Dermis microvascular lymphatic vessel endothelial cell (primary cell): Measurements from ENCODE around the gene HCN4. TPM values are rescaled to one million over a fixed set of nuclear protein-coding genes. Genes with fewer than 3 reads are reported as not detected.
"Not testable (repeated sequence)": the region's sequence is repeated elsewhere in the genome, so short reads cannot be mapped to it uniquely, and the experiment has no call there.

ENCODE experiments used
- DNase-seq, 2 donors: peaks; one replicate each; pipeline versions ENCODE4 v3.0.0 to v3.0.0-alpha.2; 2010; ENCODE audit warnings: low read depth in 2 of 2
- total RNA-seq: library from RNA; depleted of rRNA; stranded (reverse); fragments of >200 nt; gene quantifications from 2 replicates; pipeline ENCODE4 v1.2.1, GENCODE V29; 2014

The HCN4 gene
- total RNA-seq, 1 donor from 2014 or later, result not detected

- DNase-seq, result no peak
Observed at GRCh38 chr15:73326157-73326556, 42.6 kb downstream of the HCN4 start.

DNA sequence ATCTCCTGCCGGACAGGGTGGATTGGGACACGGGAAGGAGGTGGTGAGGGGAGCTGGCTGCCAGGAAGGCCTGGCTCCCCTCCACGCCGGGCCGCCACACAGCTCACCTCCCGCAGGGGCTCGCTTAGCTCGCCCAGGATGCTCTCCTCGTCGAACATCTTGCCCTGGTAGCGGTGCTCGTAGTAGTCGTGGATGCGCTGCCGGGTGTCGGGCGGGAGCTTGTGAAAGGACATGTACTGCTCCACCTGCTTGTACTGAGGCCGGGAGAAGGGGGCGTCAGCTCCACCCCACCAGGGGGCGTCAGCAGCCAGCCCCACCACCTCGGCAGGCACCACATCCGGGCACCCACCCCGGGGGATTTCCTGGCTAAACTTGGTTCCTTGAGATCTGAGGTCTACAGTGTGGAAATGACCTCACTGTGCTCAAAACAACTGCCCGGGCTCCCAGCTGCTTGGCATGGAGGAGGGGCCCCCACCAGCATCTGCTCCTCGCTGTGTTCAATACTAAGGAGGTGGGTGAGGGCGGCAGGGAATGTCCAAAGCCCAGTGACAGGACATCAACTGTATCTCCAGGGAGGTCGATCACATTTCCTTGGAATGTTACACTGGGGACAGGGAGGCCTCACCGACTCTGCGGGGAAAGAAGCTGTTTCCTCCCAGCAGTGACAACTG, 43.4 kb downstream of the HCN4 start:
- DNase-seq, result no peak

- DNase-seq, result no peak
Observed at GRCh38 chr15:73324496-73325170, 44.1 kb downstream of the HCN4 start.

DNA sequence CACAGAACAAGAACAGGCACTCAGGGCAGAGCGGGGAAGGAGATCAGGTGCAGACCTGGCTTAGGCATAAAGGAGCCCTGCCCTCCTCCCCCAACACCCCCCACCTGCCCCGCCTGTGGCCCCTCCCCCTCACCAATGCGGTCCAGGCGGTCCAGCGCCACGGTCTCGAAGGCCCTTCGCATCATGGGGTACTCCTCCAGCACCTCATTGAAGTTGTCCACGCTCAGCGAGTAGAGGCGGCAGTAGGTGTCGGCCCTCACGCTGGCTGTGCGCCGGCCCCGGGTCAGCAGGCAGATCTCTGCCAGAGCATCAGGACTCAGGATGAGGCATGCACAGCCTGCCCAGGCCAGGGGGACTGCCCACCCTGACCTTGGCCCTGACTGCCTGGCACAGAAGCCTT, 44.8 kb downstream of the HCN4 start:
- DNase-seq, result no peak

DNA sequence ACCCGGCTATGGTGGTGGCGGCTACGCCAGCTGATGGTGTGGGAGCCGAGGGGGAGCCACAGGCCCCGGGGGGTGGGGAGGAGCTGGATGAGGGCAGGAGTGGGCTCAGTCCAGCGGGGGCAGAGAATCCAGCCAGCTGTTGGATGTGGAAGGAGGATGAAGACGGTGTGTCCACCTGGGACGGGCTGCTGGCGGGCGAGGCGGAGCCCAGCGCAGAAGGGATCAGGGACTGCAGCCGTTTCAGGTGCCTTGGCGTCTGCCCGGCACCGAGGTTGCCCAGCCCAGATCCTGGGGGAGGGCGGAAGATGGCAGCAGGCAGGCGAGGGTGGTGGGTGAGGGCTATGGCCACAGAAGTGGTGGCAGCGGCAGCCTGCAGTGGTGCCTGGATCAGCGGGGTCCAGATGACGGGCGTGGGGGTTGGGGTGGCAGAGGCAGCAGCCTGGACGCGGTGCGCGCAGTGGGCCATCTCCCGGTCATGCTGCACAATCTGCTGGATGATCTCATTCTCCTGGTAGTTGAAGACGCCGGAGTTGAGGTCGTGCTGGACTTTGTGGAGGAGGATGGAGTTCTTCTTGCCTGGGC, 45.3 kb downstream of the HCN4 start:
- DNase-seq, result no peak

DNA sequence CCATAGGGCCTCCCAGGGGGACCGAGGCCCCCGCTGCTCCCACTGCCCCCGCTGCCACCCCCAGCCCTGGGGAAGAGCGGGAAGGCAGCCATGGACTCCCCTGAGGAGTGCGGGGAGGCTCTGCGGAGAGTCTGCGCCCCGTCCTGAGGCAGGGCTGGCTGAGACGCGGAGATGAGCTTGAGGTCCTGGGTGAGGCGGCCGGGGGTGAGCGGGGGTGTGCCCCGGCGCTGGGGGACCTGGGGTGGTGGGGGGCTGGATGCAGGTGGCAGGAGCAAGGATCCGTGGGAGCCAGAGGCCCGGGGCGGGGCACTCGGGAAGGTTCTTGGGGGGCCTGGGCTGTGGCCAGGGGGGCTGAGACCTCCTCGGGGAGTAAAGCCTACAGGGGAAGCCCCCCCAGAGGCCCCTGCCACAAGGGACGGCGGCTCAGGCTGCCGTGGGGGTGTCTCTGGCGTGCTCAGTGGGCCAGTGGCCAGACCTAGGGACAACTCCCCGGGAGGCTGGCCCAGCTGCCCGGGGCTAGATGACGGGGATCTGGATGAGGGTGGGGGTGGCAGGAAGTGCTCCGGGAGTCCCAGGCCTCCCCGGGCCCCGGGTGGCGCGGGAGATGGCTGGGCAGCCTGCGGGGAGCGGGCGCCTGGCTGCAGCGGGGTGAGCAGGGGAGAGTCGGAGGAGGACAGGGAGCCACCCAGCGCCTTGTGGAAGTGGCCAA, 45.9 kb downstream of the HCN4 start:
- DNase-seq, result no peak

DNA sequence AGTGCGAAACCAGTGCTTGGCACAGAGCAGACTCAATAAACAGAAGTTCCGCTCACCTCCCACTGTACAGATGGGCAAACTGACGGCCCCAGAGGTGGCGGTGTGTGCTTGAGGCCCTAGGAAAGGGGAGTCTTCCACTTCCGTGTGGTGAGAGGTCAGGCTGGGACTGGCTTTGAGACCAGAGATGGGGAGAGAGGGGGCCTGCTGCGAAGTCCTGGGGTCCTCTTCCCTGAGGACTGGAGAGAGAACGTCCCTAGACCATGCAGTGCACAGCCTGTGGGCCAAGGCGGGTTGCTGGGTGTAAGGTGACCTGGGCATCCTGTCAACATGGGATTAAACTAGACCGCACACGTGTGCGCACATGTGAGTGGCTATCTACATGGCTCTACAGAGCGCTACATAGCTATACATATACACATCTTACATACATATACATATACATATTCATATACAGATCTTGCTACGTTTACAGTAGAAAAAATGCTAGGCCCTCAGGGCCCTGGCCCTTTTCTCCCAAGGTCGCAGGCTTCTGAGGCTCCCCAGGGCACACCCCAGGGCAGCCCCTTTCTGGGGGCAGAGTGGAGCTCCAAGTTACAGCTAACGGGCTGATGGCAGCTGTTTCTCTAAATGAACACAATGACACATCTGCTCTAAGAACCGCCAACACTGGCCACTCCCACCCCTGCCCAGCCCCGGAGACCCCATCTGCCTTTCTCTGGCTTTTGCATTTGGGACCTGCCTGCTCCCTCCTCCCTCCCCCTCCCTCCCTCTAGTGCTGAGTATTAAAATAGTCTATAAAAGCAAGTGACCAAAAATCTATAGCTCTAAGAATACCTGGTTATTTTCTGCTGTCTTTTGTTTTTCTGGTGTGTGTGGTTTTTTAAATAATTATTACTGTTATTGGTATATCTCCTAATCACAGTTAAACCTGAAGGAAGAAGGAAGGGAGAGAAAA, 47.0 kb downstream of the HCN4 start:
- no peak for DNase-seq

- no peak for DNase-seq
Observed at GRCh38 chr15:73320619-73321180, 48.1 kb downstream of the HCN4 start.

GRCh38 chr15:73319460-73320245, 49.1 kb downstream of the HCN4 start:
- DNase-seq, result no peak

- DNase-seq, result no peak
Observed at GRCh38 chr15:73318463-73319351, 50.1 kb downstream of the HCN4 start.

GRCh38 chr15:73317651-73318462, 50.9 kb downstream of the HCN4 start:
- no peak for DNase-seq

- no peak for DNase-seq
Observed at GRCh38 chr15:73313861-73314260, 54.9 kb downstream of the HCN4 start.

DNA sequence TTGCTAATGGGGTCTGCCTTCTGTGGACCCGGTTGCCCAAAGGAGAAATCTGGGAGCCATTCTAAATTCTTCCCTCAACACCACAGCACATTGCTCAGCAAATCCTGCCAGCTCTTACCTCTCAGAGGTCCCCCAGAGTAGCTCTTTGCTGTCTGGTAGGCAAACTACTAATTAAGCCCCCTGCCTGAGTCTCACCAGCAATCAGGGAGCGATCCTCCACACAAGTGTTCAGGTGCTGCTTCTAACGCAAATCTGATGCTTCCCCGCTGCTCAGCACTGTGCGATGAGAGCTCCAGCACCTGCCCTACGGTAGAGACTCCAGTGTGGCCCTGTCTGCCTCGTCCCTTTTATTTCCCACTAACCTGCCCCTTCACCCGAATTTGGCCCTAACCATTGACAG, 60.5 kb downstream of the HCN4 start:
- DNase-seq, result no peak

GRCh38 chr15:73305331-73306211, 63.2 kb downstream of the HCN4 start:
- DNase-seq, result peak; percentile 1 to 55

GRCh38 chr15:73303636-73304035, 65.1 kb downstream of the HCN4 start:
- no peak for DNase-seq

- DNase-seq, result not testable (repeated sequence)
Observed at GRCh38 chr15:73300286-73300685, 68.5 kb downstream of the HCN4 start.
